Immature natural killer cell (primary cell): Measurements from ENCODE around the gene CMSS1. TPM values are rescaled to one million over a fixed set of nuclear protein-coding genes. Genes with fewer than 3 reads are reported as not detected.

Experiments used
- DNase-seq, 3 donors: peaks; one replicate each; pipeline ENCODE4 v3.0.0; 2022; ENCODE audit warnings: mixed read lengths in 1 of 3
- H3K27ac Mint-ChIP-seq, 6 donors: one replicate each; pipeline ENCODE4 v1.8.0; 2020; ENCODE audit warnings: mixed read lengths in 6 of 6, mild to moderate bottlenecking in 5 of 6, inconsistent platforms in 4 of 6, moderate library complexity in 3 of 6
- H3K27me3 Mint-ChIP-seq, 3 donors: one replicate each; pipeline ENCODE4 v1.8.0; 2020 to 2021; ENCODE audit warnings: low read depth in 3 of 3, mild to moderate bottlenecking in 3 of 3, mixed read lengths in 3 of 3, moderate library complexity in 3 of 3, inconsistent platforms in 1 of 3
- H3K36me3 Mint-ChIP-seq, 3 donors: one replicate each; pipeline ENCODE4 v1.8.0; 2020; ENCODE audit warnings: mixed read lengths in 3 of 3, inconsistent platforms in 2 of 3, mild to moderate bottlenecking in 2 of 3
- H3K4me1 Mint-ChIP-seq, 2 donors: one replicate each; pipeline ENCODE4 v1.8.0; 2020; ENCODE audit warnings: inconsistent platforms in 2 of 2, mild to moderate bottlenecking in 2 of 2, mixed read lengths in 2 of 2, moderate library complexity in 1 of 2
- H3K4me3 Mint-ChIP-seq, 5 donors: one replicate each; pipeline ENCODE4 v1.8.0; 2020; ENCODE audit warnings: mild to moderate bottlenecking in 5 of 5, mixed read lengths in 5 of 5, inconsistent platforms in 3 of 5, moderate library complexity in 3 of 5
- H3K9me3 Mint-ChIP-seq, 6 donors: one replicate each; pipeline ENCODE4 v1.8.0; 2020; ENCODE audit warnings: mild to moderate bottlenecking in 6 of 6, mixed read lengths in 6 of 6, inconsistent platforms in 4 of 6, moderate library complexity in 3 of 6
- polyA plus RNA-seq, 3 donors: library from polyadenylated mRNA; unstranded; fragments of 300-500 nt; fragmentation: Illumina TruSeq; gene quantifications; one replicate each; pipeline ENCODE4 v1.2.3, GENCODE V29; 2021

Gene CMSS1
- polyA plus RNA-seq, 3 donors from 2014 or later: 12.1 to 13.4 (median 12.8) TPM

DNA sequence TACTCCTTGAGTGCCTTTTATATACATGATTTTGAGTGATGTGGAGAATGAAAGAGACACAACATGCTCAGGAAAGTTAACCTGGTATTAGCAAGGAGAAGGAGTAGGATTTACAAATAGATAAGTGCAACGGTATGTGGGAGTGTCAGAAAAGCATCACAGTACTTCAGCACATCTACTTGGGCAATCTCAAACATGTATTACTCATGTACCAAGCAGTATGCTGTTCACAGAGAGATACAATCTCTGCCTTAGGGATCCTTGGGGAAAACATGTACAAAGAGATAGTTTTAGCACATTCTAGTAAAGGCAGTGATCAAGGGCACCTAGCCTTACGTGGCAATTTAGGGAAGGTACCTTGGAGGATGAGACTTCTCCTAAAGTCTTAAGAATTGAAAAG, 150.1 kb downstream of the CMSS1 start:
- H3K4me1 Mint-ChIP-seq: peaks cover 6 to 18% of the 10 kb centered on the region in 2 donors
- DNase-seq: no peak
- no peak overlapping the region for H3K27ac Mint-ChIP-seq
- H3K4me3 Mint-ChIP-seq: no peak overlapping the region
- no peaks in the 10 kb centered on the region for H3K9me3 Mint-ChIP-seq
- H3K36me3 Mint-ChIP-seq: no peaks in the 10 kb centered on the region
- H3K27me3 Mint-ChIP-seq: peaks cover 0 to 4% (median 0%) of the 10 kb centered on the region in 3 donors

DNA sequence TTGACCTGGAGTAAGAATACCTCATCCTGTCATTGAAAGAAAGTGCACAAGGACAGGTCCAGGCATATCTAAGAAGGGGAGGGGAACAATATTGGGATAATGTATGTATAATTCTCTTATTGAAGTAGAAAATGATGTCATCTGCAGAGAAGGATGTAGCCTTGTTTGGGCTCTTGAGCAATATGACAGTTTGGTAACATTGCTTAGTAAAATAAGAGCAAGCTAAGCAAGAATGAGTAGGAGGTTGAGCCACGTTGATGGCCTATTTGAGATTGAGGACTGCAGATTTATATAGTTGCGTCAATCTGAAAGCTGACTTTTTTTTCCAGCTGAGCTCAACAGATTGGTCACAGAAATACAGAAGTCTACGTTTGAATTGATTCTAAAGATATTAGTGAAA, 151.5 kb downstream of the CMSS1 start:
- Mint-ChIP-seq H3K4me3 (no peak overlapping the region), H3K4me1 (peaks cover 6 to 18% of the 10 kb centered on the region in 2 donors), H3K36me3 (no peaks in the 10 kb centered on the region), H3K27ac (no peak overlapping the region), H3K9me3 (no peaks in the 10 kb centered on the region), H3K27me3 (peaks cover 0 to 1% (median 0%) of the 10 kb centered on the region in 3 donors)
- DNase-seq: no peak

DNA sequence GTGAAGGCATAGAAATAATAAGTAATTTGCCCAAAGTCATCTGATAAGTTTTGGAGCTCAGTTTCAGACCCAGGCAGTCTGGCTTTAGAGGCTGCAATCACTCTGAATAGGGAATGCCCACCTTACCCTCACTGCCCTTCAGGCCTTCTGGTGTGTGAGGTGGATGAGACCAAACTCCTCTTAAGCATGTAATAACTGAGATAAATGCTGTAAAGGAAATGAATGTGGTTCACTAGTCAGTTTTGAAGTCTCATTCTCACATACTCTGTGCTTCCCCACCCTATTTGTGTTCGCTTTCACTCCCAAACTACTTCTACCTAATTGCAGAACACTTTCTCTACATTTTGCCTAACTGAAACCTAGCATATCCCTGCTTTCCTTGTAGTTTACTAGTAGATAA, 152.5 kb downstream of the CMSS1 start:
- Mint-ChIP-seq H3K27ac (no peak overlapping the region), H3K27me3 (peaks cover 0 to 1% (median 0%) of the 10 kb centered on the region in 3 donors), H3K36me3 (no peaks in the 10 kb centered on the region), H3K9me3 (no peaks in the 10 kb centered on the region), H3K4me1 (peaks cover 6 to 18% of the 10 kb centered on the region in 2 donors), H3K4me3 (no peak overlapping the region)
- no peak for DNase-seq

DNA sequence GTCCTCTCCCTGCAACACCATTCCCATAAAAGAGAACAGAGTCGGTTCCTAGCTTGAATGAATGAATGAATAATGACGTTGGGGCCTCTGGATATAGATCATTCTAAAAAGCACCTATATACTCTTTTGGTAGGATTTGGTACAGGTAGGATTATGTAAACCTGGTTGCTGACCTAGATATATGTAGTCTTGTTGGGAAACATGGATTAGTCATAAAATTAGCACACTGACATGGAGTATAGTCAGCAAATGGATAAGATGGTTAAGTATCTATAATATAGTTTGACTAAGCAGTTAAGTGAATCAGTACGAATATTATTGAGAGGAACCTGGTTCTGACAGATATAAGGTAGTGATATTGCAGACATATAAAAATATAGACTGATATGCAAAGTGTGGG, 154.1 kb downstream of the CMSS1 start:
- DNase-seq: no peak
- no peaks in the 10 kb centered on the region for H3K36me3 Mint-ChIP-seq
- H3K27ac Mint-ChIP-seq: no peak overlapping the region
- peaks cover 0 to 1% (median 0%) of the 10 kb centered on the region in 3 donors for H3K27me3 Mint-ChIP-seq
- no peaks in the 10 kb centered on the region for H3K9me3 Mint-ChIP-seq
- H3K4me1 Mint-ChIP-seq: peaks cover 6 to 18% of the 10 kb centered on the region in 2 donors
- H3K4me3 Mint-ChIP-seq: no peak overlapping the region

GRCh38 chr3:99972380-99973104, 154.9 kb downstream of the CMSS1 start:
- Mint-ChIP-seq H3K27me3 (peaks cover 0 to 1% (median 0%) of the 10 kb centered on the region in 3 donors), H3K27ac (no peak overlapping the region), H3K36me3 (no peaks in the 10 kb centered on the region), H3K4me1 (peaks cover 6 to 18% of the 10 kb centered on the region in 2 donors), H3K9me3 (no peaks in the 10 kb centered on the region), H3K4me3 (no peak overlapping the region)
- DNase-seq: no peak

DNA sequence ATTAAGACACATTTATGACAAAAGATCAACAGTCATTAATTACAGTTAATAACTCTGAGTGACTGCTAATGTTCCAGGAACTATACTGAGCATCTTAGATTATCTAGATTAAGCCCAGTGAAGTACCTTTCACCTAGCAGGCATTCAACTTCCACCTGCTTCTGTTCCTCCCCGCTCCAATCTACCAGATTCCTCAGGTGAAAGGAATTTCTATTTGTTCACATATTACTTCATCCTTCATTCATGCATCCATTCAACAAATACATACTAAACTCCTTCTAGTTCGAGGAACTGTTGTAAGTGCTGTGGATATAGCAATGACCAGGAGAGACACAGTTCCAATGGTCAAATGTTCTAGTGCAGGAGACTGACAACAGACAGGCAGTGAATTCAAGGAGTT, 157.3 kb downstream of the CMSS1 start:
- Mint-ChIP-seq H3K9me3 (no peaks in the 10 kb centered on the region), H3K4me1 (peaks cover 4 to 6% of the 10 kb centered on the region in 2 donors), H3K27me3 (peaks cover 0 to 1% (median 0%) of the 10 kb centered on the region in 3 donors), H3K36me3 (no peaks in the 10 kb centered on the region), H3K4me3 (no peak overlapping the region), H3K27ac (no peak overlapping the region)
- DNase-seq: no peak

DNA sequence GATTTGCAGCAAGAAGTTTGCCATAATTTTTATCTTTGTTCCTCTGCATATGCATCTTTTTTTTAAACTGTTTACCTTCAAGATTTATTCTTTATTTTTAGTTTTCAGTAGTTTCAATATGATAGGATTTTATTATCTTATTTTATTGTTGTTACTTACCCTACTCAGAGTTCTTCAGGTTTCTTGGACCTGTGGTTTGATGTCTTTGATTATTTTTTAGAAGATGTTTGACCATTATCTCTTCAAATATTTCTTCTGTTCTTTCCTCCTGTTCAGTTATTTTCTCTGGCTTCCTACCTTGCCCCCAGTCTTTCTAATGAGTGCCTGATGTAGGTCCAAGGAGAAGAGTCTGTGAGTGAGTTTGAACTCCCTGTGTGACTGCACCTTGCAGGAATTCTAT, 158.9 kb downstream of the CMSS1 start:
- no peaks in the 10 kb centered on the region for H3K36me3 Mint-ChIP-seq
- no peaks in the 10 kb centered on the region for H3K27me3 Mint-ChIP-seq
- no peak overlapping the region for H3K4me3 Mint-ChIP-seq
- H3K9me3 Mint-ChIP-seq: no peaks in the 10 kb centered on the region
- H3K27ac Mint-ChIP-seq: no peak overlapping the region
- no peak for DNase-seq
- no peaks in the 10 kb centered on the region for H3K4me1 Mint-ChIP-seq

DNA sequence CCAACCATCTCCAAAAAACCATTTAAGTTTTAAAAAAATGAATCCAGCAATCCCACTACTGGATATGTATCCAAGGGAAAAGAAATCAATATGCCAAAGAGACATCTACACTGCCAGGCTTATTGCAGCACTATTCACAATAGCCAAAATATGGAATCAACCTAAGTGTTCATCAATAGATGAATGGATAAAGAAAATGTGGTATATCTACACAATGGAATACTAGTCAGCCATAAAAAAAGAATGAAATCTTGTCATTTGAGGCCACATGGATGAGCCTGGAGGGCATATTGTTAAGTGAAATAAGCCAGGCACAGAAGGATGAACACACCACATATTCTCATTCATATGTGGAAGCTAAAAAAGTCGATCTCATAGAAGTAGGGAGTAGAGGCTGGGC, 160.6 kb downstream of the CMSS1 start:
- H3K27me3 Mint-ChIP-seq: no peaks in the 10 kb centered on the region
- no peaks in the 10 kb centered on the region for H3K4me1 Mint-ChIP-seq
- H3K36me3 Mint-ChIP-seq: no peaks in the 10 kb centered on the region
- H3K27ac Mint-ChIP-seq: no peak overlapping the region
- H3K4me3 Mint-ChIP-seq: no peak overlapping the region
- DNase-seq: no peak
- H3K9me3 Mint-ChIP-seq: no peaks in the 10 kb centered on the region

DNA sequence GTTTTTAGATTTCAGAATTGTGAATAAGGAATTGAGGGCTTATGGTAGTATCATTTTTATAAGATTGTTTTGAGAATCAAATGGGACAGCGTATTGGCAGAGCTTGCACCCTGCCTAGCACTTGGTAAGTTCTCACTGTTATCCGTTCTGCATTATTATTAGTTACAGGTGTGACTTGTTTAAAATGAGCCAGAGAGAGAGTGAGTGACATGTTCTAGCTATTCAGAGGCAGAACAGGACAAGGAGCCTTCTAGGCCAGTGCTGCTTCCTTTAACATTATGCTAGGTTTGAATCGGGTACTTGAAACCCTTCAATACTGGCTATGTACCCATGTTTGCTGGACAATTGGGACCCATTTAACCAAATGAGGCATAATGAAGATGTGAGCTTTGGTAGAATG, 162.9 kb downstream of the CMSS1 start:
- H3K4me1 Mint-ChIP-seq: no peaks in the 10 kb centered on the region
- no peaks in the 10 kb centered on the region for H3K9me3 Mint-ChIP-seq
- no peaks in the 10 kb centered on the region for H3K27me3 Mint-ChIP-seq
- DNase-seq: no peak
- no peak overlapping the region for H3K27ac Mint-ChIP-seq
- H3K4me3 Mint-ChIP-seq: no peak overlapping the region
- no peaks in the 10 kb centered on the region for H3K36me3 Mint-ChIP-seq

DNA sequence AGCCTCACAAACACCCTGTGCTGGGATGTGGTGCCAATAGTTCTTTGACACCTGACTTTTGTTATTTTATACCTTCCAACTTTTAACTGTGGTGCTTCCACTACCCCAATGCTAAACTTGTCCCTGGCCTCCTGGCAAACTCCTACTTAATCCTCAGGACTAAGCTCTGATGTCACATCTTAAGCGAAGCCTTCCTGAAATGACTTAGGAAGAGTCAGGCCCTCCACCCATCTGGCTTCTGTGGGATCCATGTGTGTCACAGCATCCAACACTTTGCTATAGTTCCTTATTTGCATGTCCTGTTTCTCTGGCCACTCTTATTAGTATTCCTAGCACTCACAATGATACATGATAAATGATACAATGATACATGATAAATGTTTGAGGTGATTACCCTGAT, 163.5 kb downstream of the CMSS1 start:
- DNase-seq: no peak
- no peak overlapping the region for H3K4me3 Mint-ChIP-seq
- H3K9me3 Mint-ChIP-seq: no peaks in the 10 kb centered on the region
- no peaks in the 10 kb centered on the region for H3K4me1 Mint-ChIP-seq
- no peaks in the 10 kb centered on the region for H3K36me3 Mint-ChIP-seq
- no peaks in the 10 kb centered on the region for H3K27me3 Mint-ChIP-seq
- no peak overlapping the region for H3K27ac Mint-ChIP-seq

DNA sequence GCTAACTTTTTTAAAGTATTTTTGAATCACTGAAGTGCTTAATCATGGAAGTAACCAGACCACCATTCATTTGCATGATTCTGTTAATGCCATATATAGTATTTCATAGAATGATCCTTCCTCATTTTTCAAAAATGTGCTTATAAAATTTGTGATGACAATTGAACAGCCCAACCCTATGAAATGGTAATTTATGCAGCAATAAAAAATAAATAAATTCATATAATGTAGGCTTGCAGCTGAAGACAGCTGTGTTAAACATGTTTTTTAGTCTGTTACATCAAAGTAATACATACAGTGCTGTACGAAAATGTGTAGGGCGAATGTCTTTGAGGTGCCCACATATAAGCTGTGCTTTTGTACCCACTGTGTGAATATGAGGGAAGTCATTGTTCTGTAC, 165.0 kb downstream of the CMSS1 start:
- Mint-ChIP-seq H3K27ac (no peak overlapping the region), H3K27me3 (no peaks in the 10 kb centered on the region), H3K4me3 (no peak overlapping the region), H3K36me3 (no peaks in the 10 kb centered on the region), H3K4me1 (no peaks in the 10 kb centered on the region), H3K9me3 (no peaks in the 10 kb centered on the region)
- no peak for DNase-seq

- no peak for DNase-seq
- Mint-ChIP-seq H3K4me1 (no peaks in the 10 kb centered on the region), H3K27me3 (no peaks in the 10 kb centered on the region), H3K36me3 (no peaks in the 10 kb centered on the region), H3K9me3 (no peaks in the 10 kb centered on the region), H3K27ac (no peak overlapping the region), H3K4me3 (no peak overlapping the region)
Measured at GRCh38 chr3:99984139-99984538, 166.5 kb downstream of the CMSS1 start.

DNA sequence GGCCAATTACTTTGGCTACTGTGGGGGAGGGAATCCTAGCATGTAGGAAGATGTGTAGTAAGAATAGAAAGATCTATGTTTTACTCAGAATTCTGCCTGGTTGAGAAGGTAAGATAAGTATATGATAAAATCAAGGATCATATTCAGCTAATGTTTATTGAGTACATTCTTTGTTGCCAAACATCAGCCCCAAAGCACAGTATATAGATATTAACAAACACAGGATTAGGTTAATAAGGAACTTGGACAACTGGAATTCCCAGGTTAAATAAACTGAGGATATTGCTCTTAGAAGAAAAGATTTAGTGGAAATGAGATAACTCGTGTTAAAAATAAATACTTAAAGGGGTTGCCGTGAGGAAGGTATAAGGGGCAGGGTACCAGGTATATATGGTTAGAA, 167.0 kb downstream of the CMSS1 start:
- DNase-seq: no peak
- Mint-ChIP-seq H3K36me3 (no peaks in the 10 kb centered on the region), H3K4me3 (no peak overlapping the region), H3K9me3 (no peaks in the 10 kb centered on the region), H3K27me3 (no peaks in the 10 kb centered on the region), H3K4me1 (no peaks in the 10 kb centered on the region), H3K27ac (no peak overlapping the region)

DNA sequence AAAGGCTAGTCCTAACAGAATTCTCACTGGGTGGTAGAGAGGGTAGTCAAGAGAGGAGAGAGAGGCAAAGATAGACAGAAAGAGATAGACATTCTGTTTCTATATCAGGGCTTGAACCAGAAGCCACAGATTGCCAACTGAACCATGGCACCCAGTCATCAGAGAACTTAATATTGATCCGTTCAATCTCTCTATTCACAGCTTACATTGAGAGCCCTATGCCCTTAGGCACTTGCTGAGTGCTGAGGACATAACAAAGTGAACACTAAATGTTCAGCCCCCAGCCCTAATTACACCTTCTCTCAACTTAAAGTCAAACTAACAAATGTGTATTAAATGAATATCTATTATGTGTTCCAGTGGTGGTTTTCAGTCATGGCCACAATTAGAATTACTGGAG, 172.5 kb downstream of the CMSS1 start:
- no peak overlapping the region for H3K4me3 Mint-ChIP-seq
- no peak overlapping the region for H3K27ac Mint-ChIP-seq
- no peak for DNase-seq
- peaks cover 0 to 9% (median 0%) of the 10 kb centered on the region in 3 donors for H3K36me3 Mint-ChIP-seq
- H3K9me3 Mint-ChIP-seq: peaks cover 5 to 20% (median 12%) of the 10 kb centered on the region in 6 donors
- H3K27me3 Mint-ChIP-seq: peaks cover 0 to 2% (median 0%) of the 10 kb centered on the region in 3 donors
- H3K4me1 Mint-ChIP-seq: no peaks in the 10 kb centered on the region

- H3K4me3 Mint-ChIP-seq: no peak overlapping the region
- no peak for DNase-seq
- H3K27ac Mint-ChIP-seq: no peak overlapping the region
- peaks cover 4 to 21% (median 6%) of the 10 kb centered on the region in 3 donors for H3K36me3 Mint-ChIP-seq
- H3K9me3 Mint-ChIP-seq: peaks cover 9 to 33% (median 17%) of the 10 kb centered on the region in 6 donors
- H3K4me1 Mint-ChIP-seq: no peaks in the 10 kb centered on the region
- peaks cover 0 to 2% (median 0%) of the 10 kb centered on the region in 3 donors for H3K27me3 Mint-ChIP-seq
Measured at GRCh38 chr3:99997293-99997692, 179.6 kb downstream of the CMSS1 start.
